Measurements from ENCODE around the gene PPIE.

PPIE gene

DNA sequence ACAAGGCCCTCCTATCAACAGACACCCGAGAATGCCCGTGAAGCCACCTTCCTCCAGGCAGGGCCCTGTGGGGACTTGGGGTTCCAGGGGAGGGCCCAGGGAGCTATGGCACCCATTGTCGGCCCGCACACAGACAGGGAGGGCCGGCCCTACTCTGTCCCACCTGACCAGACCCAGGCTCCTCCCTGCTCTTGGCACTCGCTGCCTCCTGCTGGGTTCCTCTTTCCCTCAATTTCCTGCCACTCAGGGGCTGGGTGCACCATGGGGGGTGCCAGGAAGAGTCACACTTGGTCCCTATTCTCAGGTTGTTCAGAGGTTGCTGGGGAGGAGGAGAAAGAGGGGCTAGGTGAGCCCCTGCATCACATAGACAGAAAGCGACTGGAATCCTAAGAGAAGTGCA lies 40.5 kb downstream of the PPIE start (continued):
- TF ChIP-seq SNAI2 (CRISPR knock-in tag; IDR thresholded peaks at IDR 0.05): no peak

DNA sequence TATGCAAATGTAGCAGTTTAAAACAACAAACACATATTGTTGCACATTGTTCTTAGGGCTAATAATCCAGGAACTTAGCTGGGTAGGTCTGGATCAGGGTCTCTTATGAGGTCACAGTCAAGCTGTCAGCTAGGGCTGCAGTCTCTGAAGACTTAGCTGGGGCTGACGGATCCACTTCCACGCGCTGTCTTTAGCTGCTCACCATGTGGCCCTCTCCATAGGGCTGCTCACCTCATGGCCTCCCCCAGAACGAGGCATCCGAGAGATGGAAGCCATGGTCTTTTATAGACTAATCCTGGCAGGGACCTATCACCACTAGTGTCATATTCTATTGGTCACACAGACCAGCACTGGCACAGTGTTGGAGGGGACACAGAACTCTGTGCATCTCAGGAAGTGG lies 41.1 kb downstream of the PPIE start:
- no peak for ATAC-seq
- TF ChIP-seq ZNF565 (CRISPR knock-in tag; conservative IDR thresholded peaks at IDR 0.05; ENCODE audit: low read depth) (no peak), RARB (CRISPR knock-in tag; IDR thresholded peaks at IDR 0.05) (no peak), ZFP3 (CRISPR knock-in tag; IDR thresholded peaks at IDR 0.05) (no peak), ARNTL (CRISPR knock-in tag; IDR thresholded peaks at IDR 0.05; ENCODE audit: borderline replicate concordance, low read depth) (no peak), TOX (CRISPR knock-in tag; IDR thresholded peaks at IDR 0.05; ENCODE audit: borderline replicate concordance) (no peak), CSDC2 (CRISPR knock-in tag; IDR thresholded peaks at IDR 0.05) (no peak), PPARA (CRISPR knock-in tag; IDR thresholded peaks at IDR 0.05; ENCODE audit: borderline replicate concordance) (no peak), ISL1 (CRISPR knock-in tag; IDR thresholded peaks at IDR 0.05) (no peak), ZC3H10 (CRISPR knock-in tag; IDR thresholded peaks at IDR 0.05) (no peak), GLIS3 (CRISPR knock-in tag; IDR thresholded peaks at IDR 0.05) (no peak), SNAI2 (CRISPR knock-in tag; IDR thresholded peaks at IDR 0.05) (no peak), OSR1 (CRISPR knock-in tag; IDR thresholded peaks at IDR 0.05) (no peak), ZNF8 (CRISPR knock-in tag; IDR thresholded peaks at IDR 0.05) (no peak), ZNF70 (CRISPR knock-in tag; IDR thresholded peaks at IDR 0.05) (no peak)
- TF ChIP-seq, protein P1, sequence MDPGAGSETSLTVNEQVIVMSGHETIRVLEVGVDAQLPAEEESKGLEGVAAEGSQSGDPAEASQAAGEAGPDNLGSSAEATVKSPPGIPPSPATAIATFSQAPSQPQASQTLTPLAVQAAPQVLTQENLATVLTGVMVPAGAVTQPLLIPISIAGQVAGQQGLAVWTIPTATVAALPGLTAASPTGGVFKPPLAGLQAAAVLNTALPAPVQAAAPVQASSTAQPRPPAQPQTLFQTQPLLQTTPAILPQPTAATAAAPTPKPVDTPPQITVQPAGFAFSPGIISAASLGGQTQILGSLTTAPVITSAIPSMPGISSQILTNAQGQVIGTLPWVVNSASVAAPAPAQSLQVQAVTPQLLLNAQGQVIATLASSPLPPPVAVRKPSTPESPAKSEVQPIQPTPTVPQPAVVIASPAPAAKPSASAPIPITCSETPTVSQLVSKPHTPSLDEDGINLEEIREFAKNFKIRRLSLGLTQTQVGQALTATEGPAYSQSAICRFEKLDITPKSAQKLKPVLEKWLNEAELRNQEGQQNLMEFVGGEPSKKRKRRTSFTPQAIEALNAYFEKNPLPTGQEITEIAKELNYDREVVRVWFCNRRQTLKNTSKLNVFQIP (CRISPR knock-in tag; IDR thresholded peaks at IDR 0.05; ENCODE audit: borderline replicate concordance, low read depth): no peak
- TF ChIP-seq, protein P2, sequence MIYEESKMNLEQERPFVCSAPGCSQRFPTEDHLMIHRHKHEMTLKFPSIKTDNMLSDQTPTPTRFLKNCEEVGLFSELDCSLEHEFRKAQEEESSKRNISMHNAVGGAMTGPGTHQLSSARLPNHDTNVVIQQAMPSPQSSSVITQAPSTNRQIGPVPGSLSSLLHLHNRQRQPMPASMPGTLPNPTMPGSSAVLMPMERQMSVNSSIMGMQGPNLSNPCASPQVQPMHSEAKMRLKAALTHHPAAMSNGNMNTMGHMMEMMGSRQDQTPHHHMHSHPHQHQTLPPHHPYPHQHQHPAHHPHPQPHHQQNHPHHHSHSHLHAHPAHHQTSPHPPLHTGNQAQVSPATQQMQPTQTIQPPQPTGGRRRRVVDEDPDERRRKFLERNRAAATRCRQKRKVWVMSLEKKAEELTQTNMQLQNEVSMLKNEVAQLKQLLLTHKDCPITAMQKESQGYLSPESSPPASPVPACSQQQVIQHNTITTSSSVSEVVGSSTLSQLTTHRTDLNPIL (CRISPR knock-in tag; IDR thresholded peaks at IDR 0.05; ENCODE audit: low read depth): no peak
- TF ChIP-seq, protein P3, sequence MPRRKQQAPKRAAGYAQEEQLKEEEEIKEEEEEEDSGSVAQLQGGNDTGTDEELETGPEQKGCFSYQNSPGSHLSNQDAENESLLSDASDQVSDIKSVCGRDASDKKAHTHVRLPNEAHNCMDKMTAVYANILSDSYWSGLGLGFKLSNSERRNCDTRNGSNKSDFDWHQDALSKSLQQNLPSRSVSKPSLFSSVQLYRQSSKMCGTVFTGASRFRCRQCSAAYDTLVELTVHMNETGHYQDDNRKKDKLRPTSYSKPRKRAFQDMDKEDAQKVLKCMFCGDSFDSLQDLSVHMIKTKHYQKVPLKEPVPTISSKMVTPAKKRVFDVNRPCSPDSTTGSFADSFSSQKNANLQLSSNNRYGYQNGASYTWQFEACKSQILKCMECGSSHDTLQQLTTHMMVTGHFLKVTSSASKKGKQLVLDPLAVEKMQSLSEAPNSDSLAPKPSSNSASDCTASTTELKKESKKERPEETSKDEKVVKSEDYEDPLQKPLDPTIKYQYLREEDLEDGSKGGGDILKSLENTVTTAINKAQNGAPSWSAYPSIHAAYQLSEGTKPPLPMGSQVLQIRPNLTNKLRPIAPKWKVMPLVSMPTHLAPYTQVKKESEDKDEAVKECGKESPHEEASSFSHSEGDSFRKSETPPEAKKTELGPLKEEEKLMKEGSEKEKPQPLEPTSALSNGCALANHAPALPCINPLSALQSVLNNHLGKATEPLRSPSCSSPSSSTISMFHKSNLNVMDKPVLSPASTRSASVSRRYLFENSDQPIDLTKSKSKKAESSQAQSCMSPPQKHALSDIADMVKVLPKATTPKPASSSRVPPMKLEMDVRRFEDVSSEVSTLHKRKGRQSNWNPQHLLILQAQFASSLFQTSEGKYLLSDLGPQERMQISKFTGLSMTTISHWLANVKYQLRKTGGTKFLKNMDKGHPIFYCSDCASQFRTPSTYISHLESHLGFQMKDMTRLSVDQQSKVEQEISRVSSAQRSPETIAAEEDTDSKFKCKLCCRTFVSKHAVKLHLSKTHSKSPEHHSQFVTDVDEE (CRISPR knock-in tag; IDR thresholded peaks at IDR 0.05): no peak
- TF ChIP-seq, protein P4, sequence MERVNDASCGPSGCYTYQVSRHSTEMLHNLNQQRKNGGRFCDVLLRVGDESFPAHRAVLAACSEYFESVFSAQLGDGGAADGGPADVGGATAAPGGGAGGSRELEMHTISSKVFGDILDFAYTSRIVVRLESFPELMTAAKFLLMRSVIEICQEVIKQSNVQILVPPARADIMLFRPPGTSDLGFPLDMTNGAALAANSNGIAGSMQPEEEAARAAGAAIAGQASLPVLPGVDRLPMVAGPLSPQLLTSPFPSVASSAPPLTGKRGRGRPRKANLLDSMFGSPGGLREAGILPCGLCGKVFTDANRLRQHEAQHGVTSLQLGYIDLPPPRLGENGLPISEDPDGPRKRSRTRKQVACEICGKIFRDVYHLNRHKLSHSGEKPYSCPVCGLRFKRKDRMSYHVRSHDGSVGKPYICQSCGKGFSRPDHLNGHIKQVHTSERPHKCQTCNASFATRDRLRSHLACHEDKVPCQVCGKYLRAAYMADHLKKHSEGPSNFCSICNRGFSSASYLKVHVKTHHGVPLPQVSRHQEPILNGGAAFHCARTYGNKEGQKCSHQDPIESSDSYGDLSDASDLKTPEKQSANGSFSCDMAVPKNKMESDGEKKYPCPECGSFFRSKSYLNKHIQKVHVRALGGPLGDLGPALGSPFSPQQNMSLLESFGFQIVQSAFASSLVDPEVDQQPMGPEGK (CRISPR knock-in tag; IDR thresholded peaks at IDR 0.05; ENCODE audit: borderline replicate concordance): no peak

DNA sequence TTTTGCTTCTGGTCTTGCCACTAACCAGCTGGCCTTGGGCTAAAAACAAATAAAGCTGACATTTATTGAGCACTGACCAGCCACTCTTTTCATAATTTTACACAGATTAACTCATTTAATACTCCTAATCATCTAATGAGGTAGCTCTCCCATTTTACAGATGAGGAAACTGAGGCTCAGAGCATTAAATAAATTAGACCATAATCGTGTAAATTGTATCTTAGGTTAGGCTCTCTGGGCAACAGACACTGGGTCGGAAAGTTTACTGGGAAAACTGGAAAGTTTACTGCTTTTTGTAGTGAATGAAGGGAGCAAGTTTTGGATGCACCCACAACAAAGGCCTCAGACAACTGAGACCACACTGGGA lies 42.6 kb downstream of the PPIE start:
- ATAC-seq: no peak
- TF ChIP-seq CSDC2 (CRISPR knock-in tag; IDR thresholded peaks at IDR 0.05) (no peak), ZNF70 (CRISPR knock-in tag; IDR thresholded peaks at IDR 0.05) (no peak), ISL1 (CRISPR knock-in tag; IDR thresholded peaks at IDR 0.05) (no peak), GLIS3 (CRISPR knock-in tag; IDR thresholded peaks at IDR 0.05) (no peak), SNAI2 (CRISPR knock-in tag; IDR thresholded peaks at IDR 0.05) (no peak), RARB (CRISPR knock-in tag; IDR thresholded peaks at IDR 0.05) (no peak), BACH2 (CRISPR knock-in tag; IDR thresholded peaks at IDR 0.05; ENCODE audit: borderline replicate concordance) (no peak), PPARA (CRISPR knock-in tag; IDR thresholded peaks at IDR 0.05; ENCODE audit: borderline replicate concordance) (no peak), ZC3H10 (CRISPR knock-in tag; IDR thresholded peaks at IDR 0.05) (no peak), TOX (CRISPR knock-in tag; IDR thresholded peaks at IDR 0.05; ENCODE audit: borderline replicate concordance) (no peak), ZFP3 (CRISPR knock-in tag; IDR thresholded peaks at IDR 0.05) (no peak), ZNF565 (CRISPR knock-in tag; conservative IDR thresholded peaks at IDR 0.05; ENCODE audit: low read depth) (no peak), TCF4 (CRISPR knock-in tag; IDR thresholded peaks at IDR 0.05; ENCODE audit: borderline replicate concordance) (no peak)
- TF ChIP-seq, protein P5, sequence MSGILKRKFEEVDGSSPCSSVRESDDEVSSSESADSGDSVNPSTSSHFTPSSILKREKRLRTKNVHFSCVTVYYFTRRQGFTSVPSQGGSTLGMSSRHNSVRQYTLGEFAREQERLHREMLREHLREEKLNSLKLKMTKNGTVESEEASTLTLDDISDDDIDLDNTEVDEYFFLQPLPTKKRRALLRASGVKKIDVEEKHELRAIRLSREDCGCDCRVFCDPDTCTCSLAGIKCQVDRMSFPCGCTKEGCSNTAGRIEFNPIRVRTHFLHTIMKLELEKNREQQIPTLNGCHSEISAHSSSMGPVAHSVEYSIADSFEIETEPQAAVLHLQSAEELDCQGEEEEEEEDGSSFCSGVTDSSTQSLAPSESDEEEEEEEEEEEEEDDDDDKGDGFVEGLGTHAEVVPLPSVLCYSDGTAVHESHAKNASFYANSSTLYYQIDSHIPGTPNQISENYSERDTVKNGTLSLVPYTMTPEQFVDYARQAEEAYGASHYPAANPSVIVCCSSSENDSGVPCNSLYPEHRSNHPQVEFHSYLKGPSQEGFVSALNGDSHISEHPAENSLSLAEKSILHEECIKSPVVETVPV (CRISPR knock-in tag; IDR thresholded peaks at IDR 0.05): no peak
- TF ChIP-seq, protein P2 (CRISPR knock-in tag; IDR thresholded peaks at IDR 0.05; ENCODE audit: low read depth): no peak
- TF ChIP-seq, protein P4 (CRISPR knock-in tag; IDR thresholded peaks at IDR 0.05; ENCODE audit: borderline replicate concordance): no peak
- TF ChIP-seq, protein P3 (CRISPR knock-in tag; IDR thresholded peaks at IDR 0.05): no peak
